Brain microvascular endothelial cell (primary cell): Measurements from ENCODE around the gene BCAR3.
"Not testable (repeated sequence)": the region's sequence is repeated elsewhere in the genome, so short reads cannot be mapped to it uniquely, and the experiment has no call there.

Experiments used
- DNase-seq: peaks from one replicate; pipeline ENCODE4 v3.0.0-alpha.2; 2020
- H3K27ac ChIP-seq: fragments of 250-450 bp; sonication (Bioruptor Pico); 2 replicates; pipeline ENCODE4 v1.5.1; 2020; ENCODE audit warnings: mild to moderate bottlenecking, moderate library complexity
- H3K27me3 ChIP-seq: fragments of 250-450 bp; sonication (Bioruptor Pico); replicated peaks from 2 replicates; pipeline ENCODE4 v1.5.1; 2020; ENCODE audit warnings: mild to moderate bottlenecking
- H3K36me3 ChIP-seq: fragments of 250-450 bp; sonication (Bioruptor Pico); replicated peaks from 2 replicates; pipeline ENCODE4 v1.5.1; 2020; ENCODE audit warnings: mild to moderate bottlenecking
- H3K4me3 ChIP-seq: 2 replicates; pipeline ENCODE4 v1.5.1; 2011; ENCODE audit warnings: low read depth, mild to moderate bottlenecking, control low read depth, low read length, moderate library complexity
- in situ Hi-C: cut with HindIII; loops from 2 replicates; pipeline ENCODE4 v1.10.0; 2017; ENCODE audit warnings: low sequenced_read_pairs, low pct_ligation_motif_present
- TF ChIP-seq, protein P1 (sequence below): IDR thresholded peaks from 2 replicates; pipeline ENCODE4 v1.5.1; 2011; ENCODE audit warnings: low read depth, mild to moderate bottlenecking, moderate library complexity, low read length, control low read depth, inconsistent platforms; ENCODE audit errors: missing control alignments

The BCAR3 gene

GRCh38 chr1:93676427-93676826 lies 5.2 kb downstream of the BCAR3 start:
- TF ChIP-seq, protein P1, sequence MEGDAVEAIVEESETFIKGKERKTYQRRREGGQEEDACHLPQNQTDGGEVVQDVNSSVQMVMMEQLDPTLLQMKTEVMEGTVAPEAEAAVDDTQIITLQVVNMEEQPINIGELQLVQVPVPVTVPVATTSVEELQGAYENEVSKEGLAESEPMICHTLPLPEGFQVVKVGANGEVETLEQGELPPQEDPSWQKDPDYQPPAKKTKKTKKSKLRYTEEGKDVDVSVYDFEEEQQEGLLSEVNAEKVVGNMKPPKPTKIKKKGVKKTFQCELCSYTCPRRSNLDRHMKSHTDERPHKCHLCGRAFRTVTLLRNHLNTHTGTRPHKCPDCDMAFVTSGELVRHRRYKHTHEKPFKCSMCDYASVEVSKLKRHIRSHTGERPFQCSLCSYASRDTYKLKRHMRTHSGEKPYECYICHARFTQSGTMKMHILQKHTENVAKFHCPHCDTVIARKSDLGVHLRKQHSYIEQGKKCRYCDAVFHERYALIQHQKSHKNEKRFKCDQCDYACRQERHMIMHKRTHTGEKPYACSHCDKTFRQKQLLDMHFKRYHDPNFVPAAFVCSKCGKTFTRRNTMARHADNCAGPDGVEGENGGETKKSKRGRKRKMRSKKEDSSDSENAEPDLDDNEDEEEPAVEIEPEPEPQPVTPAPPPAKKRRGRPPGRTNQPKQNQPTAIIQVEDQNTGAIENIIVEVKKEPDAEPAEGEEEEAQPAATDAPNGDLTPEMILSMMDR = no peak
- in situ Hi-C loops = no loop called here
- H3K27ac ChIP-seq = no peak overlapping the region
- no peak overlapping the region for H3K4me3 ChIP-seq
- DNase-seq = no peak
- no peaks in the 10 kb centered on the region for H3K27me3 ChIP-seq
- H3K36me3 ChIP-seq = peaks cover 12% of the 10 kb centered on the region

GRCh38 chr1:93675931-93676330 lies 5.7 kb downstream of the BCAR3 start:
- in situ Hi-C loops = no loop called here
- H3K27ac ChIP-seq = no peak overlapping the region
- no peaks in the 10 kb centered on the region for H3K27me3 ChIP-seq
- H3K36me3 ChIP-seq = peaks cover 17% of the 10 kb centered on the region
- no peak overlapping the region for H3K4me3 ChIP-seq
- no peak for DNase-seq
- TF ChIP-seq, protein P1 = no peak

- Histone ChIP-seq H3K36me3 (peaks cover 18% of the 10 kb centered on the region), H3K27ac (no peak overlapping the region), H3K27me3 (no peaks in the 10 kb centered on the region), H3K4me3 (no peak overlapping the region)
- TF ChIP-seq, protein P1 = no peak
- DNase-seq = no peak
- in situ Hi-C loops = no loop called here
These were observed 6.4 kb downstream of the BCAR3 start for GRCh38 chr1:93675271-93675670.

DNA sequence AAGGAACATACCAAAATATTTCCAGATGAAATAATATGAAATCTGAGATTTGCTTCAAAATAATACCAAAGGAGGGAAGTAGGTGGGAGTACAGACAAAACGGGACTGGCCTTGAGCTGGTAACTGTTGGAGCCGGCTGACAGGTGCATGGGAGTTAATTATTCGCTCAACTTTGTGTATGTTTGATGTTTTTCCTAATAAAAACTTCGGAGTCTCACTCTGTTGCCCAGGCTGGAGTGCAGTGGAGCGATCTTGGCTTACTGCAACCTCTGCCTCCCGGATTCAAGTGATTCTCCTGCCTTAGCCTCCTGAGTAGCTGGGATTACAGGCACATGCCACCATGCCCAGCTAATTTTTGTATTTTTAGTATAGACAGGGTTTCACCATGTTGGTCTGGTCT lies 7.6 kb downstream of the BCAR3 start:
- H3K27me3 ChIP-seq, DNase-seq, in situ Hi-C loops, H3K4me3 ChIP-seq, H3K27ac ChIP-seq: not testable (repeated sequence)
- H3K36me3 ChIP-seq = peaks cover 18% of the 10 kb centered on the region

DNA sequence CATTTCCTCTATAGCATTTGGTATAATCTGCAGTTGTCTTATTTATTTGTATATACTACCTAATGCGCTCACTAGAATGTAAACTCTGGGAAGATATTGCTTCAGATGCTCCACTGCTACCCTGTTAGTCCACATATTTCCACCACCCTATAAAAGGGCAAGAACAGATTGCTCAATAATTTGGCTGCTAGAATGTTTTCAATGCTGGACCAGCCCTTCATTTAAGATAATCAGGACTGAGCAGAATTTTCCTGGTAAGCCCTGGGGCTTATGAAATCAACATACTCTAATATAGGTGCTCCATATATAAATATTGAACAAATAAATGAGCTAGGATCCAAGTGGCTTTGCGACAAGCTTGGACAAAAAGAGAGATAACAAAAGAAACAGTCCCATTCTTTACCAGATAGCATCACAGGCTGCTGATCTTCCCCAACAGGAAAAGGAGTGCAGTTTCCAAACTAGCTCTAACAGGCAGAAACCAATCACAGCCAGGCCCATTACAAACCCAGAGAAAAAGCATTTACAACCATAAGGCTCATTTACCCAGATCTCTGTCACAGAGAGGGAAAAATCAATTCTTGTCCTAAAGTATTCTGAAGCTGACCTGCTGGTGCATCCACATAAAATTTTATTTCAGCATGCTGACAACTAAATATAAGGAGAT lies 8.3 kb downstream of the BCAR3 start:
- in situ Hi-C loops = no loop called here
- DNase-seq = no peak
- Histone ChIP-seq H3K27ac (no peak overlapping the region), H3K36me3 (peaks cover 18% of the 10 kb centered on the region), H3K27me3 (no peaks in the 10 kb centered on the region), H3K4me3 (no peak overlapping the region)
- TF ChIP-seq, protein P1 = no peak

- no peak overlapping the region for H3K4me3 ChIP-seq
- H3K27me3 ChIP-seq = no peaks in the 10 kb centered on the region
- DNase-seq = no peak
- H3K36me3 ChIP-seq = peaks cover 18% of the 10 kb centered on the region
- in situ Hi-C loops = no loop called here
- TF ChIP-seq, protein P1 = no peak
- no peak overlapping the region for H3K27ac ChIP-seq
These were observed 9.0 kb downstream of the BCAR3 start for GRCh38 chr1:93672477-93673162.
